Mesendoderm (in vitro differentiated cells): ENCODE results near the gene XRN1. TPM values are rescaled to one million over a fixed set of nuclear protein-coding genes. Genes with fewer than 3 reads are reported as not detected.

Experiments
- DNase-seq: peaks from one replicate; pipeline ENCODE4 v3.0.0; 2013
- H2AK5ac ChIP-seq: 2 replicates; pipeline ENCODE4 v1.6.1; 2013; ENCODE audit warnings: low read length, inconsistent platforms
- H2BK120ac ChIP-seq: 2 replicates; pipeline ENCODE4 v1.6.1; 2013; ENCODE audit warnings: low read depth, mild to moderate bottlenecking, low read length, moderate library complexity, mixed read lengths
- H2BK15ac ChIP-seq: replicated peaks from 2 replicates; pipeline ENCODE4 v1.6.1; 2013; ENCODE audit warnings: low read depth, mild to moderate bottlenecking, moderate library complexity
- H2BK5ac ChIP-seq: 2 replicates; pipeline ENCODE4 v1.6.1; 2013; ENCODE audit warnings: low read length, inconsistent platforms
- H3K18ac ChIP-seq: 2 replicates; pipeline ENCODE4 v1.6.1; 2013; ENCODE audit warnings: mild to moderate bottlenecking, low read length, mixed read lengths
- H3K23ac ChIP-seq: one replicate; pipeline ENCODE4 v1.6.1; 2013; ENCODE audit warnings: low read length
- H3K27ac ChIP-seq: 2 replicates; pipeline ENCODE4 v1.5.1; 2013; ENCODE audit warnings: low read depth, mild to moderate bottlenecking, inconsistent platforms, low read length, moderate library complexity
- H3K27me3 ChIP-seq: 2 replicates; pipeline ENCODE4 v1.6.1; 2013; ENCODE audit warnings: low read length, control low read depth, mild to moderate bottlenecking, inconsistent platforms; ENCODE audit not compliant: insufficient read depth, poor library complexity
- H3K36me3 ChIP-seq: 2 replicates; pipeline ENCODE4 v1.6.1; 2013; ENCODE audit warnings: low read length, inconsistent platforms; ENCODE audit not compliant: control insufficient read depth, insufficient read depth
- H3K4ac ChIP-seq: one replicate; pipeline ENCODE4 v1.6.1; 2013; ENCODE audit warnings: low read depth, mild to moderate bottlenecking, low read length, moderate library complexity
- H3K4me1 ChIP-seq: 2 replicates; pipeline ENCODE4 v1.6.1; 2013; ENCODE audit warnings: low read depth, low read length, inconsistent platforms; ENCODE audit not compliant: control insufficient read depth
- H3K4me2 ChIP-seq: 2 replicates; pipeline ENCODE4 v1.6.1; 2013; ENCODE audit warnings: low read length
- H3K4me3 ChIP-seq: 2 replicates; pipeline ENCODE4 v1.5.1; 2013; ENCODE audit warnings: mild to moderate bottlenecking, low read length
- H3K56ac ChIP-seq: one replicate; pipeline ENCODE4 v1.6.1; 2013; ENCODE audit warnings: low read length
- H3K79me1 ChIP-seq: 2 replicates; pipeline ENCODE4 v1.6.1; 2013; ENCODE audit warnings: low read length, inconsistent platforms
- H3K79me2 ChIP-seq: 2 replicates; pipeline ENCODE4 v1.6.1; 2013; ENCODE audit warnings: mild to moderate bottlenecking, low read length; ENCODE audit not compliant: control insufficient read depth, insufficient read depth
- H3K9ac ChIP-seq: 2 replicates; pipeline ENCODE4 v1.6.1; 2013; ENCODE audit warnings: low read length, inconsistent platforms
- H4K5ac ChIP-seq: one replicate; pipeline ENCODE4 v1.6.1; 2013; ENCODE audit warnings: low read length
- H4K8ac ChIP-seq: one replicate; pipeline ENCODE4 v1.6.1; 2013; ENCODE audit warnings: low read depth, mild to moderate bottlenecking, control low read depth, low read length, moderate library complexity
- WGBS: extraction: QIAGEN DNeasy Blood & Tissue Kit; methylation state at CpG from one replicate; pipeline ENCODE4 v1.1.7; 2013; ENCODE audit warnings: low lambda C conversion rate, missing lambda C conversion rate; ENCODE audit not compliant: insufficient coverage; ENCODE audit errors: extremely low coverage; 5-methylcytosine and 5-hydroxymethylcytosine counted together
- small RNA-seq: library from polyadenylated mRNA; stranded (forward); fragments of <200 nt; extraction: miRNeasy Mini kit (QIAGEN cat#:217004); gene quantifications from one replicate; pipeline ENCODE3, GENCODE V24; 2013; ENCODE audit not compliant: insufficient read depth

The XRN1 gene

GRCh38 chr3:142259359-142259758 lies 188.5 kb downstream of the XRN1 start:
- Histone ChIP-seq H3K9ac (no peak overlapping the region), H2BK120ac (no peak overlapping the region), H2AK5ac (no peak overlapping the region), H3K23ac (no peak overlapping the region), H3K4me2 (no peak overlapping the region), H3K27me3 (no peaks in the 10 kb centered on the region), H3K4me3 (no peak overlapping the region), H2BK5ac (no peak overlapping the region), H3K79me1 (no peaks in the 10 kb centered on the region), H3K79me2 (no peaks in the 10 kb centered on the region), H3K56ac (no peak overlapping the region), H3K18ac (no peak overlapping the region), H2BK15ac (no peak overlapping the region), H3K4ac (no peak overlapping the region), H4K5ac (no peak overlapping the region), H3K4me1 (no peaks in the 10 kb centered on the region), H4K8ac (no peak overlapping the region), H3K36me3 (no peaks in the 10 kb centered on the region), H3K27ac (no peak overlapping the region)
- DNase-seq: no peak
- no CpG with 5 or more reads among the region's 3 CpGs for WGBS

GRCh38 chr3:142256712-142257333 lies 191.0 kb downstream of the XRN1 start:
- H3K23ac ChIP-seq: no peak overlapping the region
- no peaks in the 10 kb centered on the region for H3K4me1 ChIP-seq
- no peak overlapping the region for H3K9ac ChIP-seq
- H3K4me2 ChIP-seq: no peak overlapping the region
- no peaks in the 10 kb centered on the region for H3K79me2 ChIP-seq
- H3K27ac ChIP-seq: no peak overlapping the region
- no peak overlapping the region for H3K56ac ChIP-seq
- H3K27me3 ChIP-seq: no peaks in the 10 kb centered on the region
- no peak overlapping the region for H2BK15ac ChIP-seq
- H3K4ac ChIP-seq: no peak overlapping the region
- no peak overlapping the region for H2AK5ac ChIP-seq
- DNase-seq: no peak
- H3K4me3 ChIP-seq: no peak overlapping the region
- no peak overlapping the region for H4K8ac ChIP-seq
- no peaks in the 10 kb centered on the region for H3K79me1 ChIP-seq
- no CpG with 5 or more reads among the region's 12 CpGs for WGBS
- H3K36me3 ChIP-seq: no peaks in the 10 kb centered on the region
- H4K5ac ChIP-seq: no peak overlapping the region
- H2BK5ac ChIP-seq: no peak overlapping the region
- no peak overlapping the region for H2BK120ac ChIP-seq
- no peak overlapping the region for H3K18ac ChIP-seq

Small RNA genes within 50 kb of the gene (small RNA-seq; reads per million reads assigned to genes)
- not detected for gene RNU1-100P
- not detected for gene RNU6-1294P
